ENCODE measurements around the gene SERTAD4. TPM values are rescaled to one million over a fixed set of nuclear protein-coding genes. Genes with fewer than 3 reads are reported as not detected.
"Not testable (repeated sequence)": the region's sequence is repeated elsewhere in the genome, so short reads cannot be mapped to it uniquely, and the experiment has no call there.

The SERTAD4 gene
- total RNA-seq, result under 0.01 TPM

GRCh38 chr1:210232511-210233215 lies at the start of gene SERTAD4:
SERTAD4 (plus strand) TSS chr1:210232796; CDS start chr1:210237961, 5,165 bp downstream.
- Histone ChIP-seq H3K9me3 (ENCODE audit: low read depth, low read length) (no peaks in the 10 kb centered on the region), H3K4me1 (ENCODE audit: insufficient read depth, low read length) (peaks cover 10% of the 10 kb centered on the region), H3K27me3 (ENCODE audit: insufficient read depth, low read length) (peaks cover 68% of the 10 kb centered on the region), H3K4me3 (ENCODE audit: low read length) (no peak within 1 kb of the TSS)

GRCh38 chr1:210185063-210185462 lies 47.5 kb upstream of the SERTAD4 start:
- Histone ChIP-seq H3K4me1 (ENCODE audit: insufficient read depth, low read length) (no peaks in the 10 kb centered on the region), H3K27me3 (ENCODE audit: insufficient read depth, low read length) (no peaks in the 10 kb centered on the region), H3K9me3 (ENCODE audit: low read depth, low read length) (no peaks in the 10 kb centered on the region), H3K4me3 (ENCODE audit: low read length) (no peak overlapping the region)

DNA sequence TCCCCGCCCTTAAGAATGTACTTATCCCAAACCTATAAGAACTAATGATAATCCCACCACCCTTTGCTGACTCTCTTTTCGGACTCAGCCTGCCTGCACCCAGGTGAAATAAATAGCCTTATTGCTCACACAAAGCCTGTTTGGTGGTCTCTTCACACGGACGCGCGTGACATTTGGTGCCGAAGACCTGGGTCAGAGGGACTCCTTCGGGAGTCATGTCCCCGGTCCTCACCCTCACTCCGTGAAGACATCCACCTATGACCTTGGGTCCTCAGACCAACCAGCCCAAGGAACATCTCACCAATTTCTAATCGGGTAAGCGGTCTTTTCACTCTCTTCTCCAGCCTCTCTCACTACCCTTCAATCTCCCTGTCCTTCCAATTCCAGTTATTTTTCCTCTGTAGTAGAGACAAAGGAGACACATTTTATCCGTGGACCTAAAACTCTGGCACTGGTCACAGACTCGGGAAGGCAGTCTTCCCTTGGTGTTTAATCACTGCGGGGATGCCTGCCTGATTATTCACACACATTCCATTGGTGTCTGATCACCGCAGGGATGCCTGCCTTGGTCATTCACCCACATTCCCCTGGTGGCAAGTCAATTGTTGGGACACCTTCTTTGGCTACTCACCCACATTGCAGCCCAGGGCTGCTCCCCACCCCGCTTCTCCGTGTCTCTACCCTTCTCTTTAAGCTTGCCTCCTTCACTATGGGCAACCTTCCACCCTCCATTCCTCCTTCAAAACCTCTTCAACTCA lies 44.6 kb upstream of the SERTAD4 start:
- H3K9me3 ChIP-seq (ENCODE audit: low read depth, low read length); H3K4me3 ChIP-seq (ENCODE audit: low read length); H3K4me1 ChIP-seq (ENCODE audit: insufficient read depth, low read length); H3K27me3 ChIP-seq (ENCODE audit: insufficient read depth, low read length): not testable (repeated sequence)

DNA sequence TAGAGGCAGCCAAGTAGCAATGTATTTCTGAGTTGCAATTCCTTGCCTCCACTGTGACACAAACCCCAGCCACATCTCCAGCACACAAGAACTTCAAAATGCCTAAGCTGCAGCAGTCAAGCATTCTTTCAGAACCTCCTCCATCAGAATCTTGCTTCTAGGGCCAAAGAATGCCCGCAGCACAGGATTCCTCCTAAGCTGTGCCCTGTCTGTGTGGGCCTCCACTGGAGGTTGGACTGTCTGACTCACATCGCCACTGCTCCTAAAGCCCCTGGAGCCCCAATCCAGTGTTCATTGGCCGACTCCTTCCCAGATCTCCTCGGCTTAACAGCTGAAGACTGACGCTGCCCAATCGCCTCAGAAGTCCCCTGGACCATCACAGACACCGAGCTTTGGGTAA lies 43.2 kb upstream of the SERTAD4 start:
- Histone ChIP-seq H3K4me3 (ENCODE audit: low read length) (no peak overlapping the region), H3K27me3 (ENCODE audit: insufficient read depth, low read length) (no peaks in the 10 kb centered on the region), H3K9me3 (ENCODE audit: low read depth, low read length) (no peaks in the 10 kb centered on the region), H3K4me1 (ENCODE audit: insufficient read depth, low read length) (no peaks in the 10 kb centered on the region)

GRCh38 chr1:210195635-210196160 lies 36.9 kb upstream of the SERTAD4 start:
- Histone ChIP-seq H3K4me3 (ENCODE audit: low read length) (no peak overlapping the region), H3K27me3 (ENCODE audit: insufficient read depth, low read length) (no peaks in the 10 kb centered on the region), H3K4me1 (ENCODE audit: insufficient read depth, low read length) (no peaks in the 10 kb centered on the region), H3K9me3 (ENCODE audit: low read depth, low read length) (no peaks in the 10 kb centered on the region)

GRCh38 chr1:210196266-210196665 lies 36.3 kb upstream of the SERTAD4 start:
- not testable (repeated sequence) for H3K4me1 ChIP-seq (ENCODE audit: insufficient read depth, low read length); H3K9me3 ChIP-seq (ENCODE audit: low read depth, low read length); H3K4me3 ChIP-seq (ENCODE audit: low read length); H3K27me3 ChIP-seq (ENCODE audit: insufficient read depth, low read length)

GRCh38 chr1:210198840-210199239 lies 33.8 kb upstream of the SERTAD4 start:
- Histone ChIP-seq H3K4me3 (ENCODE audit: low read length) (no peak overlapping the region), H3K4me1 (ENCODE audit: insufficient read depth, low read length) (no peaks in the 10 kb centered on the region), H3K27me3 (ENCODE audit: insufficient read depth, low read length) (no peaks in the 10 kb centered on the region), H3K9me3 (ENCODE audit: low read depth, low read length) (no peaks in the 10 kb centered on the region)

DNA sequence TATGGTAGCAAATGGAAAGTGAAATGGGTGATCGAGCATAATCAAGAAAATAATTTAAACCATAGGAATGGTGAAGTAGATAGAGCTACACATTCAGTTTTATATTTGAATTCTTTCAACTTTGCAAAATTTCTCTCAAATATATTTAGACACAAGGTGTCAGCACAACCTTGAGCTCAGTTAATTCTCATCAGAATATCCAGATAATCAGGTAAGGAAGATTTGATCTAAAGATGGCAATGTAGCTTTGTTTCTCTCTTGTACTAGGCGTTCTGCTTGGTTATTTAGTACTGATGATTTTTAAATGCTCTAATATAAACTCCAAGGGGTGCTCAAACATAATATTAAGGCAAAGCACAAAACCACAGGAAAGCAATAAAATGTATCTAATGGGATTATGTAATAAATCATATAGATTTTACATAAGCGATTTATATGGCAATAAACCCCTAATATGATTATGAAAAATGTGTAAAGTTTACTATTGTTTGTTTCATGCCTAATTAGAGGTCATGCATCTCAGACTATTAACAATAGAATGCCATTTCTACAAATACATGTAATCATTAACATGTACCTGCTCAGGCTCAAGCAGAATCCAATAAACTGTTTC lies 32.4 kb upstream of the SERTAD4 start:
- no peak overlapping the region for H3K4me3 ChIP-seq (ENCODE audit: low read length)
- no peaks in the 10 kb centered on the region for H3K27me3 ChIP-seq (ENCODE audit: insufficient read depth, low read length)
- no peaks in the 10 kb centered on the region for H3K4me1 ChIP-seq (ENCODE audit: insufficient read depth, low read length)
- no peaks in the 10 kb centered on the region for H3K9me3 ChIP-seq (ENCODE audit: low read depth, low read length)

DNA sequence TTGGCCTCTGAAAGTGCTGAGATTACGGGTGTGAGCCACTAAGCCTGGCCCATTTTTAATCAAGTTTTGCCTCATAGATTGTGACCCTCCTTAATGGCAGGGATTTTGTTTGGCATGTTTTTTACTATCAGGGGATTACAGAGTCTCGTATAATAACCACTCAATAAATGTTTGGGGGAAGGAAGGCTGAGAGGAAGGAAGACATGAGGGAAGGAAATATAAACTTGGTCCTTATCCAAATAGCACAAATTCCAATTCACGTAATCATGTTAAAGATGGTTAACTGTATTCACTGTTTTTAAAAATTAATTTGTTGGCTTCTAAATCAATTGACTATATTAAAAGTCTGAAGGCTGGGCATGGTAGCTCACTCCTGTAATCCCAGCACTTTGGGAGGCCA lies 30.9 kb upstream of the SERTAD4 start:
- Histone ChIP-seq H3K9me3 (ENCODE audit: low read depth, low read length) (no peaks in the 10 kb centered on the region), H3K4me1 (ENCODE audit: insufficient read depth, low read length) (no peaks in the 10 kb centered on the region), H3K27me3 (ENCODE audit: insufficient read depth, low read length) (no peaks in the 10 kb centered on the region), H3K4me3 (ENCODE audit: low read length) (no peak overlapping the region)

DNA sequence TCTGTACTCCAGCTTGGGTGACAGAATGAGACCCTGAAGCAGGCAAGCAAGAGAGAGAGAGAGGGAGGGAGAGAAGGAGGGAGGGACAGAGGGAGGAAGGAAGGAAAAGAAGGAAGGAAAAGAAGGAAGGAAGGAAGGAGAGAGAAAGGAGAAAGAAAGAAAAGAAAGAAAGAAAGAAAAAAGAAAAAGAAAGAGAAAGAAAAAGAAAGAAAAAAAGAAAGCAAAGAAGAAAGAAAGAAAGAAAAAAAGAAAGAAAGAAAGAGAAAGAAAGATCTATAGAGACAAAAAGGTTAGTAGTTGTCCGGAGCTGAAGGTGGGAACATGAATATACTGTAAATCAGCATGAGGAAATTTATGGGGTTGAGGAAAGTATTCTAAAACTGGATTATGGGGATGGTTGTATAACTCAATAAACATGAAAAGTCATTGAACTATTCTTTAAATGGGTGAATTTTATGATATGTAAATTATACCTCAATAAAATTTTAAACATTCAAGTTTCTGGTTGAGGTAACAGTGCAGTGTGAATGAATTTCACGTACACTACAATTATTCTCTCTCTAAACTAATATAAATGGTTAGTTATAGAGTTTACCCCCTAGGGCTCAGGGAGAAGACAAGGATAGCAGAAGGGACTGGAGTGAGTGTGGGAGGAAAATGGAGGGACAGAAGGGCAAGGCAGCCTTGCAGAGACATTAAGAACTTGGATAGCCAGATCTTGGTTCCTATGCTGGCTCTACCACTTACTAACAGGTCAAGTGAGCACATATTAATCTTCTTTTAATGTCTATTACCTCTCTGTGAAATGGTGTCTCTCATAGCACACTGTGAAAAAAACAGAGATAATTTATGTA lies 24.8 kb upstream of the SERTAD4 start:
- H3K9me3 ChIP-seq (ENCODE audit: low read depth, low read length), result no peaks in the 10 kb centered on the region
- no peaks in the 10 kb centered on the region for H3K4me1 ChIP-seq (ENCODE audit: insufficient read depth, low read length)
- no peak overlapping the region for H3K4me3 ChIP-seq (ENCODE audit: low read length)
- peaks cover 2% of the 10 kb centered on the region for H3K27me3 ChIP-seq (ENCODE audit: insufficient read depth, low read length)

GRCh38 chr1:210213335-210213734 lies 19.3 kb upstream of the SERTAD4 start:
- Histone ChIP-seq H3K4me1 (ENCODE audit: insufficient read depth, low read length) (no peaks in the 10 kb centered on the region), H3K9me3 (ENCODE audit: low read depth, low read length) (no peaks in the 10 kb centered on the region), H3K4me3 (ENCODE audit: low read length) (no peak overlapping the region), H3K27me3 (ENCODE audit: insufficient read depth, low read length) (peaks cover 3% of the 10 kb centered on the region)

GRCh38 chr1:210214573-210215409 lies 17.8 kb upstream of the SERTAD4 start:
- Histone ChIP-seq H3K27me3 (ENCODE audit: insufficient read depth, low read length) (peaks cover 3% of the 10 kb centered on the region), H3K4me1 (ENCODE audit: insufficient read depth, low read length) (no peaks in the 10 kb centered on the region), H3K9me3 (ENCODE audit: low read depth, low read length) (no peaks in the 10 kb centered on the region), H3K4me3 (ENCODE audit: low read length) (no peak overlapping the region)

- peaks cover 3% of the 10 kb centered on the region for H3K27me3 ChIP-seq (ENCODE audit: insufficient read depth, low read length)
- H3K9me3 ChIP-seq (ENCODE audit: low read depth, low read length), result no peaks in the 10 kb centered on the region
- no peaks in the 10 kb centered on the region for H3K4me1 ChIP-seq (ENCODE audit: insufficient read depth, low read length)
- H3K4me3 ChIP-seq (ENCODE audit: low read length), result no peak overlapping the region
These were observed 15.1 kb upstream of the SERTAD4 start for GRCh38 chr1:210217482-210217881.

- Histone ChIP-seq H3K4me3 (ENCODE audit: low read length) (no peak overlapping the region), H3K4me1 (ENCODE audit: insufficient read depth, low read length) (no peaks in the 10 kb centered on the region), H3K27me3 (ENCODE audit: insufficient read depth, low read length) (peaks cover 3% of the 10 kb centered on the region), H3K9me3 (ENCODE audit: low read depth, low read length) (no peaks in the 10 kb centered on the region)
These were observed 14.5 kb upstream of the SERTAD4 start for GRCh38 chr1:210218047-210218446.
